Lung microvascular endothelial cell (primary cell): ENCODE data around the gene NCOA6. TPM values are rescaled to one million over a fixed set of nuclear protein-coding genes. Genes with fewer than 3 reads are reported as not detected.
"Not testable (repeated sequence)": the region's sequence is repeated elsewhere in the genome, so short reads cannot be mapped to it uniquely, and the experiment has no call there.

Experiments
- DNase-seq, 2 donors: peaks; one replicate each; pipeline versions ENCODE4 v3.0.0 to v3.0.0-alpha.2; 2010; ENCODE audit warnings: low read depth in 2 of 2
- total RNA-seq: library from RNA; depleted of rRNA; stranded (reverse); fragments of >200 nt; gene quantifications from 2 replicates; pipeline ENCODE4 v1.2.1, GENCODE V29; 2014

Gene NCOA6
- total RNA-seq, 1 donor from 2014 or later, result 6.5 TPM

GRCh38 chr20:34720266-34720665, 105.2 kb downstream of the NCOA6 start:
- DNase-seq, result peak in 1 of 2 donors; percentile 40

- not testable (repeated sequence) for DNase-seq
These were observed 106.0 kb downstream of the NCOA6 start for GRCh38 chr20:34719242-34720017.

- no peak for DNase-seq
These were observed 108.0 kb downstream of the NCOA6 start for GRCh38 chr20:34717230-34718095.

DNA sequence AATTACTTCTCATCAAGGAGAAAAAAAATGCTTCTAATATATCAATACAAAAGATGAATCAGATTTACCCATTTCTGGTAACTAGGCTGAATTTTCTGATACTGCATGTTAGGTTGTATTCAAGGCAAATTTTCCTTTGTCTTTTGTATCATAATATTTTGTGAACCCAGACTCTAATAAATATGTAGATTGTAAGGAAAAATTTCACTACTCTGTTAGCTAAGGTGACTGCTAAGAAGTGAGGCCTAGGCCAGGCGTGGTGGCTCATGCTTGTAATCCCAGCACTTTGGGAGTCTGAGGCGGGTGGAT, 108.6 kb downstream of the NCOA6 start:
- DNase-seq, result no peak

DNA sequence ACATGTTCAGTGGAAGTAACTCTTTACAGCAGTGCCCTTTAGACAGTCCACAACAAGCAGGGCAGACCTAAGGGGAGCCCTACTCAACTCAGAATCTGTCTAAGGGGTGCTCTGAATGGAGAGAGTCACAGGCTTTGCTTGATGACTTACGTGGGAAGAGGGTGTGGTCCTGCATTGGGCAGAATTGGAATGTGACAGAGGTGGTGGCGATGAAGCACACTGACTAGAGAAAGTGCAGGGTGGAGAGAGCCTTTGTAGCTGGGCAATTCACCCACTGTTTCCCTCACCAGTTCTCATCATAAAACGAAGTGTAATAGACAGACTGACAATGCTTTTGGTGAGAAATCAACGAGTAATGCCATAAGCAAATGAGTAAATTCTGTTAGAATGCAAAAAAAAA, 110.1 kb downstream of the NCOA6 start:
- no peak for DNase-seq

DNA sequence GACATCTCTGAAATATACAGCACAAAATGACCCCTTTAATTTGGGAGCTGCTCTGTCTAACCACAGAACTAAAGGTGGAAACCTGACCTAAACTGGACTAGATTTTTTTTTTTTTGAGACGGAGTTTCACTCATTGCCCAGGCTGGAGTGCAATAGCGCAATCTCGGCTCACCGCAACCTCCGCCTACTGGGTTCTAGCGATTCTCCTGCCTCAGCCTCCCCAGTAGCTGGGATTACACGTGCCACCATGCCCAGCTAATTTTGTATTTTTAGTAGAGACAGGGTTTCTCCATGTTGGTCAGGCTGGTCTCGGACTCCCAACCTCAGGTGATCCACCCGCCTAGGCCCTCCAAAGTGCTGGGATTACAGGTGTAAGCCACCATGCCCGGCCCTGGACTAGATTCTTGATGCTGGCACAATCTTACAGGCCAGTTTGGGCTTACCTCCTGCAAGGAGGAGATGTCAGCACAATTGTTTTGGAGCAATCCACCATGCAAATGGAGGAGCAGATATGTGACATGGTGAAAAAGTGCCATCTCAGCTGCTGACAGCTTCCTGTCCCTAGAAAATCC, 111.4 kb downstream of the NCOA6 start:
- DNase-seq, result not testable (repeated sequence)

GRCh38 chr20:34713194-34713943, 112.1 kb downstream of the NCOA6 start:
- peak; percentile 66 to 98 for DNase-seq

DNA sequence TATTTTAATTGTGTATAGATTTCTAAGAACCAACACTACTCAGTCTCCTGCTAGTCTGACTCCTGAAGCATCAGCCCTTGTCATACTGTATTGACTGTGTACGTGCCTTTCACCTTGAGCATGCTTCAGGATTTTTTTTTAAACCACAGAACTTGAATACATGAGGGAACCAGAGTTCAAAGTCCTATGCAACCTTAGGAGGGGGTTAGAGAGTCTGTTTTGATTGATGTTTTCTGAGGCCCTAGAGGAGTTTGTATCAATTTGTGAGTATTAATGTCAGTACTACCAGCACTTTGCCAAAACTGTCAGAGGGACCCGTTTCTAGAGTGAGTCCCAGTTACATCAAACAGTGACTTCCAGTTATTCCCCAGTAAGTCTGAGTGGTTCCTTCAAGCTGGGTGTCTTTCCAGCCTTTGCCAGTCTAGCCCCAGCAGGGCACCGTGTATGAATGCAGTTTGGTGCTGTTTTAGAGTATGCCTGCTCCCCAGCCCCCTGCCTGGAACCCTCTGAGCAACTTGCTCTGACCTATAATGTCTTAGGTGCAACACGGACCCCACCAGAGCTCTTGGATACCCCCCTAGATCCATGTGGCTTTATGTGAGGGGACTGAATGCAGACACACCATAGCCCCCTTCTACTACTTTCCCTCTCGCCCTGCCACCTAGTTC, 112.8 kb downstream of the NCOA6 start:
- DNase-seq, result no peak

DNA sequence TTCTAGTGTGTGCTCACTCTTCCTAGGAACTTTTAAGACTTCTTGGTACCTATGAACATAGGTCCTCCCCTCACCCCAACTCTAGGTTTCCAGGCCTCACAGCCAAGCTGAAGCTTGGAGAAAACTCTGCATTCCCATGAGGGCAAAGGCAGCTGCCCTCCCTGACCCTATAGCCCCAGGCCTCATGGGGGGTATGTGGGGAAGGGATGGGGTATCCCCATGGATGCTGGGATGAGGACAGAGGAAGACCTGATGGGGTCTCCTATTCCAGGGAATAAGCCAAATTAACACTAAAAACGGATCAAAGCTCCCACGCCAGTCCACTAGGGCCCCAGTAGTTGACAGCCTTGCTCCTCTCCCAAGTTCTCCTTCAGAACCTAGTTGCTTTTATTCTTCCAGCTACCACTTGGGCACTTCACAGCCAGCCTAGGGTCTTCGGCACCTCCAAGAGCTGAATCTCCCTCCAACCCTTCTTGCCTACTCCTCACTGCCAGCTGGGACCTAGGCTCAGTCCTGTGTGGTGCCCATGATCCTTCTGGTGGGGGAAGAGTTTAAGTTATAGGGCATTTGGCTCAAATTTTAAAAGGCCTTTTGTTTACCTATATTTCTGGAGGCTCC, 113.5 kb downstream of the NCOA6 start:
- DNase-seq, result no peak

GRCh38 chr20:34710861-34711574, 114.4 kb downstream of the NCOA6 start:
- no peak for DNase-seq

DNA sequence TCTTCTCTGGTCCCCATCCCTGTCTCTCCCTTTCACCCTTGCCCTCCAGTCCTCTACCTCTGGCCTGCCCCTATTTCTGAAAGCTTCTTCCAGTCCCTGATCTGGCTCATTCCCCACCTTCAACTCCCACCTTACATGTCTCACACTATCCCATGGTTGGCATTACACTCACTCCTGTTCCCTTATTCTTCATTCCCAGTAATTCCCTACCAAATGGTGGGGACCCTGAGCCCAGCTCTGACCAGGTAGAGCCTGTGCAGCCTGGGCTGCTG, 114.9 kb downstream of the NCOA6 start:
- no peak for DNase-seq

DNA sequence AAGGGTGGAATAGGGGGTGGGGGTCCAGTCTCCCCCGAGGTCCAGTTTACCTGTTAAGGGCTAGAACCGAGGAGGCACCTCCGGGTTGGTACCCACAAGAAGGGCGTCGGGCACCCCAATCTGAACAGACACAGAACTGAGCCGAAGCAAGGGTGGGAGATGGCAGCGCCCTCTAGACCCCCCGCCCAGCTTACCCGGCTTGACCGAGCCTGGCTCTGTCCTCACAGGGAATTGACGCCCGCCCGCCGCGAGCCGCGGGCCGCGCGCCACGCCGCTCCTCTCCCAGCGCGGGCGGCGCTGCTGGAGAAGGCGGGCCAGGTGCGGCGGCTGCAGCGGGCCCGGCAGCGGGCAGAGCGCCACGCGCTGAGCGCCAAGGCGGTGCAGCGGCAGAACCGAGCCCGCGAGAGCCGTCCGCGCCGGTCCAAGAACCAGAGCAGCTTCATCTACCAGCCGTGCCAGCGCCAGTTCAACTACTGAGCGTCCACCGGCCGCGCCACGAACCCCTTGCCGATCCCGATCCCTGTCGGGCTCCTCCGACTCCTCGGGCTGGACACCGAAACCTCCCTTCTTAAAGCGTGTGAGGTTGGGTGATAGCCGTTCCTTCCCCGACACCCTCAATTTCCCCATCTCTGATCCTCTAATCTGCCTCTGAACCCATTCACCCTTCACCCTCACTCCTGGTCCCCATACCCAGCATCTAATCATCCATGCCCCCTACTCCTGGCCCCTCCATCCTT, 115.5 kb downstream of the NCOA6 start:
- peak; percentile 53 to 72 for DNase-seq

GRCh38 chr20:34709044-34709830, 116.2 kb downstream of the NCOA6 start:
- DNase-seq, result peak; percentile 64 to 69

DNA sequence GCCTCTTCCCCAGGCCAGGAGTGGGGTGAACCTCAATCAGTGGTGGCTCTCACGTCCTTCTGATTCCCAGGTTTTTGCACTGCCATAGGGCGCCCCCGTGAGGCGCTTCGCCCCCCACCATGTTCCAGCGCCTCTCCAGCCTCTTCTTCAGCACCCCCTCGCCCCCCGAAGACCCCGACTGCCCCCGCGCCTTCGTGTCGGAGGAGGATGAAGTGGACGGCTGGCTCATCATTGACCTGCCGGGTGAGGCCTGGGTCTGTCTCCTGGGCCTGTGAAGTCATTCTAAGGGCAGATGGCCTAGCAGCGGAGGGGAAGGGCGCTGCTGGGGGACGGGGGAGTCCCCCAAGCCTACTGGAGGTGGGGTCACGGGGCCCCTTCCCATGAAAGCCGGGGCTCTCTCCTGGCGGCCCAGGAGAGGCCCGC, 116.8 kb downstream of the NCOA6 start:
- peak; percentile 50 to 61 for DNase-seq

DNA sequence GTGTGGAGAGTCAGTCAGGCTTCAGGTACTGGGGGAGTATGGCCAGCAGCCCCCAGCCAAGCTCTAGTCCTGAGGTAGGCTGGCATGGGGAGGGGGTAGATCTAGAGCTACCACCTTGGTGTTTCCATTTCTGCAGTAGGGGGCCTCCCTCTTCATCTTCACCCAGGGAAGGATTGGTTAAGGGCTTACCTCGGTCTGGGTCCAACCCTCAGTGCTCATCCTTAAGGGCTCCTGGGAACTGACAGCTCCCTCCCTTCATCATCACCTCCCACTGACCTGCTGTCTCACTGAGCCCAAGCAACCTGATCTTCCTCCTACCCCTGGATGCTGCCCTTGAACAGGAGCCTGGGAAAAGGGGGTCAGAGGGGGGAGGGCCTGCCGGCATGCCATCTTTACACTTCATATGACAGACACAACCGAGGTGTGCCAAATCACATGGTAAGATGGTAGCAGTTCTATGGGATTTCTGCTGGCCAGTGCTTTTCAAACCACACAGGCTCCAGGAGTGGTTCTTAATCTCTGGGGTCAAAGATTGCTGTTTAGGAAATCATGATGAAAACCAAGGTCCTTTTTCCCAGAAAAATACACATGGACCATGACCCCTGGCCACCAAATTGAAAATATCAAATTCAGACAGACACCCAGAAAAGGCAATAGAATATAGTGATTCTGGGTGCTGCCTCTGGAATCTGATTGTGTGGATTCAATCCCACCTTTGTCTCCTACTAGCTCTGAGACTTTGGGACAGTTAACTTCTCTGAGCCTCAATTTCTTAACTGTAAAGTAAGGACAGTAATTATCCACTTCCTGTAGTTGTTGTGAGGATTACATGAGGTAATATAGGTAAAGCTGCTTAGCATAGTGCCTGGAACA, 118.3 kb downstream of the NCOA6 start:
- no peak for DNase-seq

GRCh38 chr20:34706302-34706875, 119.1 kb downstream of the NCOA6 start:
- DNase-seq, result no peak
